GM21825 (cell line): ENCODE data around the gene TMEM52.

Experiments
- ATAC-seq: cut with Tn5 transposase; IDR thresholded peaks from one replicate; pipeline ENCODE4 v1.9.1; 2021; ENCODE audit warnings: mild to moderate bottlenecking, moderate library complexity; ENCODE audit not compliant: unreplicated experiment

Gene TMEM52

GRCh38 chr1:1918901-1919303 is at the start of gene TMEM52:
TSS of gene TMEM52 (minus strand) at chr1:1919279. CDS start at chr1:1919265, 14 bp downstream.
- ATAC-seq, result no peak

GRCh38 chr1:1967879-1968278 is 48.8 kb upstream of the TMEM52 start:
- ATAC-seq, result no peak

- no peak for ATAC-seq
These were observed 48.1 kb upstream of the TMEM52 start for GRCh38 chr1:1967151-1967550.

- ATAC-seq, result no peak
These were observed 47.1 kb upstream of the TMEM52 start for GRCh38 chr1:1966071-1966740.

- no peak for ATAC-seq
These were observed 46.5 kb upstream of the TMEM52 start for GRCh38 chr1:1965546-1965945.

- no peak for ATAC-seq
These were observed 45.7 kb upstream of the TMEM52 start for GRCh38 chr1:1964811-1965210.

- ATAC-seq, result no peak
These were observed 44.5 kb upstream of the TMEM52 start for GRCh38 chr1:1963570-1963969.

- ATAC-seq, result no peak
These were observed 43.7 kb upstream of the TMEM52 start for GRCh38 chr1:1962752-1963151.

- no peak for ATAC-seq
These were observed 41.6 kb upstream of the TMEM52 start for GRCh38 chr1:1960480-1961196.

- no peak for ATAC-seq
These were observed 40.9 kb upstream of the TMEM52 start for GRCh38 chr1:1959840-1960479.

GRCh38 chr1:1959459-1959839 is 40.4 kb upstream of the TMEM52 start:
- no peak for ATAC-seq

- no peak for ATAC-seq
These were observed 39.0 kb upstream of the TMEM52 start for GRCh38 chr1:1958071-1958541.

GRCh38 chr1:1957533-1957961 is 38.5 kb upstream of the TMEM52 start:
- no peak for ATAC-seq

GRCh38 chr1:1956586-1957532 is 37.8 kb upstream of the TMEM52 start:
- ATAC-seq, result no peak

- ATAC-seq, result no peak
These were observed 37.0 kb upstream of the TMEM52 start for GRCh38 chr1:1956101-1956500.

GRCh38 chr1:1955621-1956094 is 36.6 kb upstream of the TMEM52 start:
- no peak for ATAC-seq

- ATAC-seq, result no peak
These were observed 35.9 kb upstream of the TMEM52 start for GRCh38 chr1:1954831-1955441.

GRCh38 chr1:1954015-1954414 is 34.9 kb upstream of the TMEM52 start:
- ATAC-seq, result no peak

GRCh38 chr1:1950940-1951339 is 31.9 kb upstream of the TMEM52 start:
- no peak for ATAC-seq

- ATAC-seq, result no peak
These were observed 29.7 kb upstream of the TMEM52 start for GRCh38 chr1:1948783-1949182.
